Left colon (tissue), 2 donors: Measurements from ENCODE around the gene TMEM37. TPM values are rescaled to one million over a fixed set of nuclear protein-coding genes. Genes with fewer than 3 reads are reported as not detected.

ENCODE experiments used
- ATAC-seq: fragments of 200-7000 bp; cut with Tn5 transposase; one replicate; pipeline ENCODE4 v1.9.1; 2020; ENCODE audit warnings: mild to moderate bottlenecking, moderate library complexity
- DNase-seq, 2 donors: peaks; one replicate each; pipeline ENCODE4 v3.0.0-alpha.2; 2020
- intact Hi-C, 2 donors: fragments of 100-400 bp; cut with DNase I in 1 of 2; cut with micrococcal nuclease in 1 of 2; formaldehyde crosslinking; loops; one replicate each; pipeline versions ENCODE4 v1.11.2 to v1.14.0; 2022; cut with DNase I, micrococcal nuclease
- total RNA-seq, 2 donors: library from RNA; stranded (reverse); fragmentation: NEBNext Ultra II Directional; extraction: Animal tissue kit (Norgen Biotek cat#: 25700); gene quantifications; one replicate each; pipeline ENCODE4 v1.2.1, GENCODE V29; 2021
- donor health status: DM: no; HTN: no; CAD: no.
- donor health status: DM: yes; HTN: yes; CAD: no.

The TMEM37 gene
- total RNA-seq, 2 donors from 2014 or later = 71.8 to 119 TPM

DNA sequence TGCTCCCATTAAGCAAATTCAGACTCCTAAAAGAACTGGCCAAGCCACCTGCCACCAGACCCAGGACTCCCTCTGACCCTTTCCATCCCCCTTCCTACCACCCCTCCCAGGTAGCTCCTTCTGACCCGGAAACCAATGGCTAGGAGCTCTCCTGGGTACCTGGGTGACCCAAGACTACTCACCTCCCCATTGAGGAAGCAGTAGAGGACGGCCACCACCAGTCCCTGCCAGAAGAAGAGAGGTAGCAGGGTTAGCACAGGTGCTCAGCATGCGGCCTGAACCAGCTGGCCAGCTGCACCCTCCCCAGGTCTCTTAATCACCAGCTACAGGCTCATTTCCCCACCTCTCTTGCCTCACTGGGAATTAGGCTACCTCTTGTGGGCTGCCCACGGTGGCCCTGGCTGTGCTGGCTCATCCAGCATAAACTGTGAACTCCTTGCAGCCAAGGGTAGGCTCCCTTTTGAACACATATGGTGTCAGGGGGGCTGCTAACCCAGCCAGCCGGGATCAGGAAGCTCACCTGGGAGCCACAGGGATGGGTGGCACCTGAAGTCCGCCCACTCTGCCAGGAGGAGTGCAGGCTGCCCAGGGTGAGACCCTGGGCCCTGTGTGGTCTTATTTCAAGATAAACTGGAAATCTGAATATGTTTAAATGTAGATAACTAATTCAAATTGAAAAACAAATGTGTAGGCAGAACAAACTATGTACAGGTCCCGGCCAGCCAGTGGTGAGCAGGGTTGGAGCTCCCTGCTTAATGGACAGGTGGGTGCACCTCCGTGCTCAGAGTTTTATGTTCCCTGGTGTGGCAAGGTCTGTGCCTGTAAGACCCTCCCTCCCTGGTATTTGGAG is 9.9 kb downstream of the TMEM37 start:
- intact Hi-C loops = no loop called here
- ATAC-seq (peak; percentile 15), DNase-seq (no peak)

DNA sequence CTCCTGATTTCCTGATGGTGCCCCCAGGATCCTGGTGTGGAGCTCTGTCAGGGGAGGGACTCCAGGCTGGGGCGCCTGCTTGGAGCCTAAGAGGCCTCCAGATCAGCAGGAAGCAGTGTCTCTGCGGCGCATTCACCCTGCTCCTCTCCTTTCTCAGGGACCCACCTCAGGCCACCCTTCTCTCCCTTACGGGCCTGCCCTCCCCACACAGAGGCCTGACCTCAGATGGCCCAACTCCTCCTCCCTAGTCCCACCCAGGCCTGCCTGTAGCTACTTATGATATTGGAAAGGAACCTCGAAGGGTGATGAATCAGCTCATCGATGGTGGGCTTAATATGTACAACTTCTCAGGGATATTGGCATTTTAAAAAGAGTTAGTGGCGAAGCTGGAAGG is 10.6 kb downstream of the TMEM37 start:
- intact Hi-C loops = no loop called here
- ATAC-seq (peak; percentile 14), DNase-seq (no peak)

DNA sequence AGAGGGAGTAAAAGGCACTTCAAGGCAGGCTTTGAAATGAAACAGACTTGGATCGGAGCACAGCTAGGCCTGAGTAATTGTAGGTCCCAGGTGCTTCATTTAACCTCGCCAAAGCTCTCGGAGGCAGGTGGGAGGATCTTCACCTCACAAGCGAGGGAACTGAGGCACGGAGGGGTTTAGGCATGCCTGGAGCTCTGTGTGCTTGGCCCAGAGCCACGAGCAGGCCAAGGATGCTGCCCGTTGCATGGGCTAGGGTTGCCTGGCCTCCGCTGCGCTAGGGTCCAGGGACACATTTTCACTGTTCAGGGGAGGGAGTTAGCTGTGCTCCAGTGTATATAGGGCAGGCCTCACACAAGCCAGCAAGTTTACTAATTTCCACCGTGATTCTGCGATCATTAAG is 11.2 kb downstream of the TMEM37 start:
- no peak for DNase-seq
- ATAC-seq = no peak
- intact Hi-C loops = no loop called here

DNA sequence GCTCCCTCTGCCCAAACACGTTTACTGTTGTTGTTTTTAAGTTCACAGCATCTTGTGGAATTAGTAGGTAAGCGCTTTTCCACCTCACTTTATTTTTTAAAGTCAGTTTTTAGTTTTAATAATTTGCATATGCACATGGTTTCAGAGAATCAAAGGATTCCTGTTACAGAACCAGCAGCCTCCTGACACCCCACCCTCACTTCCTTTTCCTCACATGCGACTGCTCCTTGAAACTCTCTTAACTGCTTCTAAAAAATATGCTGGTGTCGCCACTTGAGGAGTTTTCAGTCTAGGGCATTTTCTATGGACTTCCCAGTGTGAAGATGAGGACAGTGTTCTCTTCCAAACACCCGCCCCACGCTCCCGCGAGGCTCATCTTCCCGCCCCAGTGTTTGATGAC is 14.4 kb downstream of the TMEM37 start:
- intact Hi-C loops = no loop called here
- no peak for ATAC-seq
- no peak for DNase-seq

DNA sequence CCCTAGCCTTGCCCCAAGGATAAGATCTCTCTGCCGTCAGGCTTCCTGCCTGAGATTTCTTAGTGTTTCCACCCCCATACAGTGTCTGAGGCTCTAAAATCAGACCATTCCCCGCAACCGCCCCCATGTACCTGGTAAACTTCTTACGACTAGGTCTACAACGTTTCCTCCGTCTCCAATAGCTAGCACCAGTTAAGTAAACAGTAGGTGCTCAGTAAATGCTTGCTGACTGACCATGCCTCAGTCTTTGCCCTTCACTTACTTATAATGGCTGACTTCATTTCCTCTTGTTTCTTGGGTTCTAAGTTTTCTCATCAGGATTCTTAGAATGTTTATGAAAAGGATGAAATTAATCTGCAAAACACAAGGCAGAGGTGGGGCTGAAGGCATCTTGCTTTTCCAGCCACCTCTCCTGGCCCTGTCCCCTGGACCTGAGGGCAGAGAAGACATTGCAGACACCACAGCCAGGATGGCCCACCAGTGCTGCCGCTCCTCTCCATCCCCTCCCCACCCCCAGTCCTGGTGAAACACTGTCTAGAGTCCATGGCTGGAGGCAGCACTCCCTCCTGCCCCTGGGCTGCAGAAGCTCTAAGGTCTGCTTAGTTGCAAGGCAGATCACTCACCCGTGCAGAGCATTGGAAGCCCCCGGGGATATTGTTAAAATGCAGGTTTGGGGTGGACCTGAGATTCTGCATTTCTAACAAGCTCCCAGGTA is 16.9 kb downstream of the TMEM37 start:
- DNase-seq (no peak), ATAC-seq (no peak)
- intact Hi-C loops = no loop called here

DNA sequence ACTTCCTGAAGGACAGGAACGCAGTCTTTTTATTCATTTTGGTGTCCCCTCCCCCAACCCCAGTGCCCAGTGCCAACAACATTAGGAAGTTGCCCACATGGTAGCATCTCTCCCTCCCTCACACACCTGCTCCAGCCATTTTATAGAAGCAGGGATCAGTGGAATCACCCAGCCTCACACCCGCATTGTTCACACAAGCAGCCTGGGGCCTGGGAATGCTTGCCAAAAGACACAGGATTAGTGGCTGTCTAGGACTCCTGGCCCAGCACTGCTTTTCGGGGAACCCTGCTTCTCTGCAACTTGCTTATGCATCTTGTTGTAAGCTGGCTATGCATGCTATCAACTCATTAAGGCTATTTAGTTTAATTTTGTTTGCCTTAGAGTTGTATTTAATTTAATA is 17.9 kb downstream of the TMEM37 start:
- ATAC-seq (peak; percentile 28), DNase-seq (no peak)
- intact Hi-C loops = no loop called here

DNA sequence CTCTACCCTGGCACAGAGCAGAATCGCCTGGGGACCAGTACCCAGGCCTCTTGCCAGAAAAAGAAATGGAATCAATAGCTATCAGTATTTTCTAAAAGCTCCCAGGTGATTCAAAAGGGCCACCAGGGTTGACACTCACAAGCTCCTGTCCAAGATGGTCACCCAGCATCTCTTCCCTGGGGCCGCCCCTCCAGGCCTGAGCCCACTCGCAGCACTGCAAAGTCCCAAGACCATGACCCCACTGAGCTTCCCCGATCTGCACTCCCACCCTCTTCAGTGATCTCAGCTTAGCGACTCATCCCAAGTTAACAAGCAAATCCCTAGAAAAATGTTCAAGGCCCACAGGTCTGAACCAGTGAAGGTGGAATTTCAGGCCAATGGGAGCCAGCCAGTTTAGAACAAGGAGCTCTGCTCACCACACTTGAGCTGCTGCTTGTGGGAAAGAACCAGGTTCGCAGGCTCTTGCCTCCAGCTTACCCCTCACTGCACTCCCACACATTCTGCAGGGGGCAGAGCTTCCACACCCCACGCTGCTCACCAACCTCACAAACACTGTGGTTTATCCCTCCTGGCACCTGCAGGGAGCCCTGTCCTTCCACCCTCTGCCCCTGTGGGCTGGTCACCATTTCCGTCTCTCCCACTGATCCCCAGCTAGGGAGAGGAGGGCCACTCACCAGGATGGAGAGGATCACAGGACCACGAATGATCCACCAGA is 19.8 kb downstream of the TMEM37 start:
- no peak for ATAC-seq
- intact Hi-C loops = no loop called here
- no peak for DNase-seq

DNA sequence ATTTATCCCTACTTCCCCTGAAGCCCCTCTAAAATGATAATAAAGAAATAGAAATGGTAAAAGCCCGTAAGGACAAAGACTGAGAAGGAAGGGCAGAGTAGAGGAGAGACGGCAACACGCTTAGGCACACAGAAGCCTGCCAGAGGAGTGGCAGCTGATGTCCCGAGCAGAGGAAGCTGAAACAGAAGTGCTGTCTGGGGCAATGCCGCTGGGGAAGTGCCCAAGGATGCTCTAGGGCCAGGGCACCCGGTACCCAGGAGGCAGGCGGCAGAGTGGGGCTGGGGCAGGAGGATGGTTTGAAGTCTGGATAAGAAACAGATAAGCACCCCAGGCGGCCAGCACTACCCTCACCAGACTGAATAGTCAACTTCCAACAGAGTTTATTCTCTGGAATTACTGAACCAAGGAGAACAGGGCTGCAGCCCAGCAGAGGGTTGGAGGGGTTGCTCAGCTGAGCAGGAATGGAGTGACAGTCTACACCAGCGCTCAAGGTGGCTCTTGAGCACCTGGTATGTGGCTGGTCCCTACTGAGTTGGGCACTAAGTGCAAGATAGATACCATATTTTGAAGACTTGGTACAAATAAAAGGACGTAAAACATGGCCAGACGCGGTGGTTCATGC is 22.4 kb downstream of the TMEM37 start:
- intact Hi-C loops = no loop called here
- no peak for ATAC-seq
- DNase-seq = no peak

DNA sequence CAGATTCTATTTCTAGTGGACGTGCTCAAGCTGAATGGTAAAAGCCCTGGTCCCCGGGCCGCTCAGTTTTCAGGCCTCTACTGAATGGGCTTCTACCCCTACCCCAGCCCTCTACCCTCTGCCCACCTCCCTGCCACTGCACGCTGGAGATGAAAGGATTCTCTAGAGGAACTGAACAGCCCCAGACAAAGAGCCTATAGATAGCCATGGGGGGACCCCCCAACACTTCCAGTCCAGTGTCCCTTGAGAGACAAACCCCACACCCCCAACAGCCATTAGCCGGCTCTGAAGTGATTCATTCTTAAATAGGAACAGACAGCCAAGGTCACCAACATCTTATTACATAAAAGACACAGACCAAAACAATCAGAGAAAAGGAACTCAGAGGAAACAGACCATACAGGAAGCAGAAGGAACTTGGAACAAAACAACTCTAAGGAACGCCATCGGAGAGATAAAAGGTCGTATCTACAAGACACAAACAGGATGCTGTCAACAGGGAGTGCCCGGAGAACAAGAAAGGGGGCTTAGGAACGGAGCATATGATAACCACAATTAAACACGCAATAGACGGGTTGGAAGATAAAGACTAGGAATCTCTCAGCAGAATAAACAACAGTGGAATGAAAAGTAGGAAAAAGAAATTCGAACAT is 23.5 kb downstream of the TMEM37 start:
- DNase-seq = no peak
- no peak for ATAC-seq
- intact Hi-C loops = no loop called here

DNA sequence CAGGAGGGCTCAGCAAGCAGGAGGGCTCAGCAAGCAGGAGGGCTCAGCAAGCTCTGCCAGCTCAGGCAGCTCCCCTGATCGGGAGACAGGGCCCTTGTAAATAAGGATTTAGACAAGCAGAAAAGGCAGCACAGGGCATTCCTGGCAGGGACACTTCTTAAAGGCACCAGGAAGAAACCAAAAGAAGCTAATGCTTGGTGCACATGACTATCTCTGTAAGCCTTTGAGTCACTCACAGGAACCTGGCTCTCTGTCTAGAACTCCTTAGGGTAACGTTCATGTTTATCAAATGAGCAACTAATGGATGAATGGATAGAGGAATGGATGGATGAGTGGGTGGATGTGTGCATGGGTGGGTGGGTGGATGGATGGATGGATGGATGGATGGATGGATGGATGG is 28.4 kb downstream of the TMEM37 start:
- ATAC-seq = no peak

DNA sequence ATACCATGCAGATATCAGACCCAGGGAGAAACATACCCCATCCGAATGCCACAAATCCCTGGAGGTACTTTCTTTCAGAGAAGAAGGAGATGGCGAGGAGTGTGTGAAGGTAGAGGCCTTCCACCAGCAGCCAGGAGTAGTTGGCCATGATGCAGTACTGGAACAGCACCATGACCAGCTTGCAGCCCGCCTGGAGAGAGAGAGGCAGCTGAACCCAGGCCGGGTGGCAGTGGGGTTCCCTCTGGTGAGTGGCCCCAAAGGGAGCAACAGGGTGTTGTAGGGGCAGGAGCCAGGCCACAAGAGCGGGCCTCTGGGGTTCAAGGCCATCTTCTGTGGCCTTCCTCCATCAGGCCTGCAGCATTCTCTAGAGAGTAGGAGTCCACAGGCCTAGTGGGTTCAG is 30.2 kb downstream of the TMEM37 start:
- no peak for DNase-seq
- intact Hi-C loops = no loop called here
- no peak for ATAC-seq

More for the DNA sequence above, 28.4 kb downstream of the TMEM37 start:
- intact Hi-C loops = no loop called here
- DNase-seq = no peak

DNA sequence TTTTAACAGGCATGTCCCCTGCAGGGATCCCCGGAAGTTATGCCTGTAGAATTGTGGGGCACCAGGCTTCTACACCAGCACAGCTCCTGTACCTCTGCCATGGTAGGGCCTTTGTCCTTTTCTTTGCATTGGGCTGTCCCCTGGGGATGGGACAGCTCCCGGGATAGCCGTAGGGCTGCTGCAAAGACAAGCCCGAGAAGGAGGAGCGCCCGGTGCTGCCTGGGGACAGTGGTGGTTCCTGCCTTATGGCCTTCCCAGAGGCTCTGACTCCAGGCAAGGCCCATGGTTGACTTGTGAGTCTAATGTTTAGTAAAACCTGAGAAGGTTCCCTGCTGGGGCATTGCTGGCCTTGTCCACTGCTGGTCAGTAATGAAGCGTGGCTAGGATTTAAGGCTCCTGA is 30.9 kb downstream of the TMEM37 start:
- DNase-seq = no peak
- no peak for ATAC-seq
- intact Hi-C loops = no loop called here

DNA sequence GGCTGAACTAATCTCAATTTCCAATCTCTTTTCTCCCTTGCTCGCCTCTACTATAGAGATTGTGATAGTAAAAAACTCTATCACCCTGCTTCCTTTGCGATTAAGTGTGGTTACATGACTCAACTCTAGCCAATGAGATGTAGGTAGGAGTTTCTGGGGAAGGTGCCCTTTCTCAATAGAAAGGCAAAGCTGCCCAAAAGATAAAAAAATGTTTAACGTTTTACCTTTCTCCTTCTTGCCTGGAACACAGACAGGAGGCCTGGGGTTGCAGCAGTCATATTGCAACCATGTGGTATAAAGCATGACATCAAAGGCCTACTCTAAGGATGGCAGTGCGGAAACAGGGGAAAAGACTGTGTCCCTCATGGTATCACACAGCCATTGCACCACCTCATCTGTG is 31.5 kb downstream of the TMEM37 start:
- DNase-seq (no peak), ATAC-seq (no peak)
- intact Hi-C loops = no loop called here

DNA sequence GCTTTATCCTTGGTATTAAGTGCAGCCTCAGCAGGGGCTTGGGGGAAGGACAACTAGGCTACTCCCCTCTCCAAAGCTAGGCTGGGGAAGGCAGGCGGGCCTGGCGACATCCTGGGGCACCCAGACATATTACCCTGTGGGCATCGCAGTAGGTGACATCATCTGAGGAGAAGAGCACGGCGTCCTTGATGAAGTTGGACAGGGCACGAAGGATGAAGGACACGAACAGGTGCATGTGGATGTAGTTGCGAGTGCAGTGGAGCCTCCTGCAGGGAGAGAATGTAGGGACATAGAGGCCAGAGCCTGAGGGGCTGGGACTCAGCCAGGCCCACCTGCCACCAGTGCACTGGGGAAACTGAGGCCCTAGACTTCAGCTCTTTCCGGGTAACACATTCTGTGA is 32.3 kb downstream of the TMEM37 start:
- ATAC-seq = no peak
- intact Hi-C loops = no loop called here

DNA sequence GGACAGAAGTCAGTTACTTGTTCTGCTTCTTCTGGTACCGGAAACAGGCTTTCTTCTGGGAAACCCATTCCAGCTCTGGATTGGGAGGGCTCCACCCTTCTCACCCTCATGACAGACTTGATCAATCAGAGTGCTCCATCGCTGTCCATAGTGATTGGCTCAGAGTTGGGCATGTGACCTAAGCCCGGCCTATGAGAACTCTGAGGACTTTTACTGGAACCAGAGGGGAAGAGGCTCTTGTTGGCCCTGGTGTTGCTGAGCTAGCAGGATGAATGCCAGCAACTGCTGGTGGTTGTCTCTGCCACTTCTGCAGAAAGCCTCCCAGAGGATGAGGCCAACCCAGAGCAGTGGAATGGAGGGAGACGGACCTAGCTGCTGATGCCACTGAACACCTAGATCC is 33.3 kb downstream of the TMEM37 start:
- no peak for ATAC-seq

More for the DNA sequence above, 32.3 kb downstream of the TMEM37 start:
- DNase-seq = no peak

DNA sequence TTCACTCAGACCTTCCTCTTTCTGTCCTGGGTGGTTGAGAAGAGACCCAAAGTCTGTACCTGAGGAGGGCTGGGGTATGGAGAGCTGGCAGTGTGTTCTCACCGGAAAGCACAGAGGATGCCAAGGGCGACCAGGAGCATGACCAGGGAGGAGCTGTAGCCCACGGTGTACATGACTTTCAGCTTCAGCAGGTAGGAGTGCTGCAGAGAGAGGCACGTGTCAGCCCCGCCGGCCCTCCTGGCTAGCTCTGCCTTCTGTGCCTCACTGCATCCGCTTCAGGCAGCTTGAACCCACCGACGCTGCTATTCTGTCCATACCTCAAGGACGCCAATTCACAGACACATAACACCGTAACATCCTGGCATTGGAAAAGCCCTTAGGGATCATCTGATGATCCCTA is 34.0 kb downstream of the TMEM37 start:
- ATAC-seq (no peak), DNase-seq (no peak)
- intact Hi-C loops = no loop called here

More for the DNA sequence above, 33.3 kb downstream of the TMEM37 start:
- intact Hi-C loops = no loop called here
- no peak for DNase-seq

DNA sequence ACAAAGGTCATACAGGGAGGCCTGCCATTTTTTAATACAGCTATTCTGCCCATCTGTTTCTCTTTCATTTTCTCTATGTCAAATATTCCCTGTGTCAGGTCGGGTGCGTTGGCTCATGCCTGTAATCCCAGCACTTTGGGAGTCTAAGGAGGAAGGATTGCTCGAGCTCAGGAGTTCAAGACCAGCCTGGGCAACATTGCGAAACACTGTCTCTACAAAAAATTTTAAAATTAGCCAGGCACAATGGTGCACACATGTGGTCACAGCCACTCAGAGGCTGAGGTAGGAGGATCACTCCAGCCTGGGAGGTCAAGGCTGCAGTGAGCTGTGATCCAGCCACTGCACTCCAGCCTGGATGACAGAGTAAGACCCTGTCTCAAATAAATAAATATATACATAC is 34.7 kb downstream of the TMEM37 start:
- no peak for DNase-seq
- intact Hi-C loops = no loop called here
- no peak for ATAC-seq

DNA sequence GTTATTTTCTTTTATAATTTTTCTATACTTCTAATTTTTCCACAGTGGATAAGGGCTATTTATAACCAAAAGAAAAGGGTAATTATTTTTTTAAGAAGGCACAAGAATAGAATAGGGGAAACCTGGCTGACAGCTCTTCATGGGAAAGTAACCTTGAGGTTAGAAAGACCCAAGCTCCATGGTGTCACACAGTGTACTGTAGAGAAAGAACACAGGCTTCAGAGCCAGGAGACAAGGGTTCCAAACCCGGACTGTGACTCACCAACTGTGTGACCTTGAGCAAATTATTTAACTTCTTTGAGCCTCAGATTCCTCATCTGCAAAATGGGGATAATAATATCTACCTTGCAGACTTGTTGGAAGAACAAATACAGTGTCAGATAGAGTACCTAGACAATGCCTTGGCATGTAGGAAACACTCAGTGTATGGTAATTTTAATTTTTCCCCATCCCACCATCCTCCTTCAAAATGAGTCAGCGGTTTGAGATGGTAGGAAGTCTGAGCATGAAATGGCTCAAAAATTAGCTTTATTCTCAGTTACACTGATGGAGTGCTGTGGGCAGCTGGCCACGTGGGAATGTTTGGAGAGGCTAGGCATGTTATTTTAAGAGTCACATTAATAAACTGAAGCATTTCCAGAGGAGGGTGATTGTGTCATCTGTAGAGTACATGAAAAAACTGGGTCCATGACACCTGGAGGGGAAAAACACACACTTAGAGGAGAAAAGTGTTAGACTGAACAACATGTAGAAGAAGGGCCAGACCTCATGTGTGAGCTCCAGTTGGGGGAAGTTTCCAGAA is 36.7 kb downstream of the TMEM37 start:
- ATAC-seq (no peak), DNase-seq (no peak)
- intact Hi-C loops = no loop called here
